K562 (cell line): ENCODE data around the gene FOXE1. TPM values are rescaled to one million over a fixed set of nuclear protein-coding genes. Genes with fewer than 3 reads are reported as not detected.

Source experiments
- ATAC-seq: fragments of 200-7000 bp; cut with Tn5 transposase; 3 replicates; pipeline ENCODE4 v1.9.1; 2020; ENCODE audit warnings: moderate library complexity
- BruUV-seq: library from RNA; stranded (reverse); fragments of 400-500 nt; replicated peaks from 2 replicates; lab custom pipeline; 2021; lab: Mats Ljungman, UMichigan
- CTCF ChIA-PET: fragments of 300-600 bp; formaldehyde crosslinking; extraction: SDS; loops from one replicate; lab custom pipeline; 2021; ENCODE audit warnings: low intra/inter-chr PET ratio; lab: Yijun Ruan, JAX
- POLR2A ChIA-PET: fragments of 300-600, 350-650 bp; sonication (Branson Sonifier 250); formaldehyde crosslinking; extraction: SDS; loops from one replicate; lab custom pipeline; 2021; ENCODE audit warnings: antibody characterized with exemption, inconsistent platforms; lab: Yijun Ruan, JAX
- DNase-seq, 4 experiments: peaks; one replicate each; pipeline versions ENCODE4 v3.0.0 to v3.0.0-alpha.2; 2011 to 2018; ENCODE audit warnings: low spot score in 3 of 4, mixed read lengths in 3 of 4; ENCODE audit errors: extremely low read depth in 1 of 4
- FAIRE-seq: peaks from 2 replicates; lab custom pipeline; 2011; peaks lifted over from hg19 to GRCh38; lab: Jason Lieb, UNC
- H2AFZ ChIP-seq: 2 replicates; pipeline ENCODE4 v1.6.0; 2011; ENCODE audit warnings: low read depth, low read length, control low read depth, inconsistent platforms
- H3K27ac ChIP-seq: fragments of 200-600 bp; 3 replicates; pipeline ENCODE4 v1.8.0; 2011; ENCODE audit warnings: low read depth, mild to moderate bottlenecking, control low read depth, inconsistent platforms, low read length, moderate library complexity, mixed read lengths; ENCODE audit errors: extremely low read depth
- H3K27me3 ChIP-seq, 2 experiments: fragments of 300-600 bp in 1 of 2; 2 replicates in 1 of 2; 3 replicates in 1 of 2; pipeline versions ENCODE4 v1.6.0 to v1.8.0; 2011; ENCODE audit warnings: inconsistent platforms in 2 of 2, low read length in 2 of 2, mild to moderate bottlenecking in 1 of 2, mixed read lengths in 1 of 2, moderate library complexity in 1 of 2; ENCODE audit not compliant: control insufficient read depth in 2 of 2, insufficient read depth in 2 of 2
- H3K36me3 ChIP-seq: fragments of 300-600 bp; 3 replicates; pipeline ENCODE4 v1.8.0; 2011; ENCODE audit warnings: mild to moderate bottlenecking, low read length, inconsistent platforms; ENCODE audit not compliant: control insufficient read depth, insufficient read depth
- H3K4me1 ChIP-seq, 2 experiments: fragments of 200-600 bp in 1 of 2; replicated peaks in 1 of 2; 2 replicates in 1 of 2; 3 replicates in 1 of 2; pipeline versions ENCODE4 v1.5.1 to v1.8.0; 2011; ENCODE audit warnings: inconsistent platforms in 2 of 2, low read length in 2 of 2, mild to moderate bottlenecking in 1 of 2, mixed read lengths in 1 of 2, moderate library complexity in 1 of 2; ENCODE audit not compliant: control insufficient read depth in 2 of 2, insufficient read depth in 2 of 2
- H3K4me2 ChIP-seq: 2 replicates; pipeline ENCODE4 v1.6.1; 2011; ENCODE audit warnings: low read length, control low read depth, inconsistent platforms, mixed read lengths; ENCODE audit not compliant: insufficient read depth
- H3K4me3 ChIP-seq: fragments of 200-600 bp; sonication (generic), shearing (Covaris generic); 2 replicates; pipeline ENCODE4 v1.5.1; 2016; ENCODE audit warnings: control low read depth, inconsistent platforms
- H3K79me2 ChIP-seq: fragments of 200-600 bp; 3 replicates; pipeline ENCODE4 v1.8.0; 2011; ENCODE audit warnings: low read length, inconsistent platforms; ENCODE audit not compliant: control insufficient read depth, insufficient read depth
- H3K9ac ChIP-seq, 2 experiments: 2 replicates each; pipeline versions ENCODE4 v1.6.0 to v1.6.1; 2011; ENCODE audit warnings: low read depth in 2 of 2, low read length in 2 of 2, control low read depth in 1 of 2, inconsistent platforms in 1 of 2, mild to moderate bottlenecking in 1 of 2, mixed read lengths in 1 of 2; ENCODE audit not compliant: insufficient read depth in 1 of 2
- H3K9me1 ChIP-seq: one replicate; pipeline ENCODE4 v1.6.0; 2011; ENCODE audit warnings: inconsistent platforms, mild to moderate bottlenecking, low read length, moderate library complexity; ENCODE audit not compliant: control insufficient read depth, insufficient read depth
- H3K9me3 ChIP-seq: replicated peaks from 2 replicates; pipeline ENCODE4 v1.5.1; 2011; ENCODE audit warnings: low read depth, low read length, inconsistent platforms; ENCODE audit not compliant: control insufficient read depth, insufficient read depth
- H4K20me1 ChIP-seq: replicated peaks from 2 replicates; pipeline ENCODE4 v1.6.1; 2011; ENCODE audit warnings: low read length, inconsistent platforms, mixed read lengths; ENCODE audit not compliant: control insufficient read depth, insufficient read depth
- CXXC5 ChIP-seq: fragments of 250-450 bp; sonication (Bioruptor Pico); IDR thresholded peaks from 2 replicates; pipeline ENCODE4 v1.8.0; 2022; ENCODE audit warnings: inconsistent platforms, mild to moderate bottlenecking, moderate library complexity
- FOS ChIP-seq: IDR thresholded peaks from 3 replicates; pipeline ENCODE4 v1.6.1; 2011; ENCODE audit not compliant: insufficient read length; ENCODE audit errors: extremely low read depth
- IRF2 ChIP-seq: sonication (generic); formaldehyde crosslinking; IDR thresholded peaks from 2 replicates; pipeline ENCODE4 v1.8.1; 2022; ENCODE audit warnings: mild to moderate bottlenecking, missing genetic modification reagents
- L3MBTL2 ChIP-seq: fragments of 450-650 bp; IDR thresholded peaks from 2 replicates; pipeline ENCODE4 v1.6.1; 2016; ENCODE audit warnings: mild to moderate bottlenecking, moderate library complexity
- NUFIP1 ChIP-seq: fragments of 450-650 bp; IDR thresholded peaks from 2 replicates; pipeline ENCODE4 v1.6.1; 2018; ENCODE audit not compliant: partially characterized antibody
- PRMT5 ChIP-seq: sonication (generic); formaldehyde crosslinking; IDR thresholded peaks from 2 replicates; pipeline ENCODE4 v1.5.0; 2020; ENCODE audit warnings: missing genetic modification reagents
- SREBF2 ChIP-seq: sonication (generic); formaldehyde crosslinking; IDR thresholded peaks from 2 replicates; pipeline ENCODE4 v1.4.0; 2020; ENCODE audit warnings: mild to moderate bottlenecking, missing genetic modification reagents
- ZBED1 ChIP-seq: IDR thresholded peaks from 2 replicates; pipeline ENCODE4 v1.6.1; 2014
- ZFP1 ChIP-seq: fragments of 450-650 bp; formaldehyde crosslinking; IDR thresholded peaks from 2 replicates; pipeline ENCODE4 v1.4.0; 2020; ENCODE audit warnings: mild to moderate bottlenecking, mixed read lengths
- WGBS: fragments of 100-300 bp; shearing (Covaris generic); methylation state at CpG from one replicate; pipeline ENCODE4 v1.1.6; 2016; ENCODE audit warnings: low coverage, mixed read lengths; ENCODE audit not compliant: insufficient coverage; ENCODE audit errors: missing lambda C conversion rate; 5-methylcytosine and 5-hydroxymethylcytosine counted together
- in situ Hi-C: fragments of 300-500 bp; cut with MboI; formaldehyde crosslinking; loops from 4 replicates; pipeline ENCODE4 v1.15.0; 2018; ENCODE audit warnings: inconsistent platforms, mixed read lengths
- intact Hi-C: fragments of 100-400 bp; cut with micrococcal nuclease; formaldehyde crosslinking; loops from 2 replicates; pipeline ENCODE4 v1.14.2; 2022
- polyA plus RNA-seq, 8 experiments: library from polyadenylated mRNA; depleted of rRNA in 4 of 8; stranded (reverse) in 5 of 8; unstranded in 3 of 8; fragments of >200 nt; fragmentation: Nextera tagmentation in 2 of 8; fragmentation: Illumina TruSeq in 1 of 8; extraction: Ambion mirVana in 2 of 8; extraction: Trizol in 1 of 8; gene quantifications; 2 replicates each; pipeline versions ENCODE4 v1.2.1 to v1.2.3, GENCODE V29; 2011 to 2014; ENCODE audit warnings: inconsistent platforms in 1 of 8, missing spikeins in 1 of 8
- total RNA-seq, 7 experiments: library from RNA; depleted of rRNA in 6 of 7; stranded (reverse); fragments of >200 nt in 6 of 7; fragmentation: Illumina TruSeq in 2 of 7; extraction: Trizol in 2 of 7; gene quantifications; 2 replicates each; pipeline versions ENCODE4 v1.2.1 to v1.2.3, GENCODE V29; 2011 to 2021; ENCODE audit warnings: low replicate concordance in 1 of 7
- TF ChIP-seq, protein P1 (sequence below): fragments of 450-650 bp; IDR thresholded peaks from 2 replicates; pipeline ENCODE4 v1.6.1; 2016
- TF ChIP-seq, protein P2 (sequence below): sonication (generic); formaldehyde crosslinking; IDR thresholded peaks from 2 replicates; pipeline ENCODE4 v1.8.0; 2022; ENCODE audit warnings: mild to moderate bottlenecking, missing genetic modification reagents
- TF ChIP-seq, protein P3 (sequence below): sonication (generic); formaldehyde crosslinking; IDR thresholded peaks from 2 replicates; pipeline ENCODE4 v1.8.0; 2022; ENCODE audit warnings: missing genetic modification reagents, mild to moderate bottlenecking, borderline replicate concordance
- TF ChIP-seq, protein P4 (sequence below): fragments of 250-450 bp; sonication (Bioruptor Pico); IDR thresholded peaks from 2 replicates; pipeline ENCODE4 v1.5.0; 2020; ENCODE audit warnings: mild to moderate bottlenecking

Gene FOXE1
- total and polyA plus RNA-seq, 9 of the 15 experiments (the other 6 are each of a cell fraction or from before 2014, with no cell fraction given), result not detected

DNA sequence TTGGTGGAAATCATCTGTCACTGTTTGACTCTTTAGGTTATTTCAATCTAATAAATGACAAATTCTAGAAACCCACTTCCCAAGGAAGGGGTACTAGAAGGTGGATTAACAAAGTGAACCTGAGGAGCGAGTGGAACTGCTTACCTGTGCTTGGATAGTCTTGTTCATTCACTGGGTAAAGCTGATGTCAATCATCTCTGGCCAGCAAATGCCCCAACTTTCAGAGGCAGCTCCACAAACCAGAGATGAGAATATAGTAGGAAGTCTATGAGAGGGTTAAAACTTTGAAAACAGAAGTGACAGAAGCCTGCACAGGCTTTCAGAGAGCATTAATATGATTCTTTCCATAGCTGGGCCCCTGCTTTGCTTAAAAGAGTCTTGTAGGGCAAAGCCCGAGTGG, 7.3 kb upstream of the FOXE1 start:
- in situ Hi-C loops (no loop called here), intact Hi-C loops (no loop called here)
- H3K27ac ChIP-seq, result no peak overlapping the region
- ChIA-PET CTCF (no interaction called here), POLR2A (interaction anchor here (0.6 to 0.7 kb wide), 2 partner anchors 12 to 65 kb away, joined by 4 to 5 read pairs; no protein-coding TSS in a partner anchor)
- no peaks in the 10 kb centered on the region for H3K9me3 ChIP-seq
- no peak overlapping the region for H3K4me3 ChIP-seq
- no peak for DNase-seq
- FAIRE-seq, result no peak
- H2AFZ ChIP-seq, result no peak overlapping the region
- H3K27me3 ChIP-seq, result peaks cover 37 to 44% of the 10 kb centered on the region in 2 experiments
- ATAC-seq, result no peak; the same call in 2 of the 3 replicates
- no peak overlapping the region for H3K9ac ChIP-seq
- TF ChIP-seq, protein P1, sequence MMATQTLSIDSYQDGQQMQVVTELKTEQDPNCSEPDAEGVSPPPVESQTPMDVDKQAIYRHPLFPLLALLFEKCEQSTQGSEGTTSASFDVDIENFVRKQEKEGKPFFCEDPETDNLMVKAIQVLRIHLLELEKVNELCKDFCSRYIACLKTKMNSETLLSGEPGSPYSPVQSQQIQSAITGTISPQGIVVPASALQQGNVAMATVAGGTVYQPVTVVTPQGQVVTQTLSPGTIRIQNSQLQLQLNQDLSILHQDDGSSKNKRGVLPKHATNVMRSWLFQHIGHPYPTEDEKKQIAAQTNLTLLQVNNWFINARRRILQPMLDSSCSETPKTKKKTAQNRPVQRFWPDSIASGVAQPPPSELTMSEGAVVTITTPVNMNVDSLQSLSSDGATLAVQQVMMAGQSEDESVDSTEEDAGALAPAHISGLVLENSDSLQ, result peak; percentile 70
- no peak for TF ChIP-seq FOS
- H3K79me2 ChIP-seq, result no peaks in the 10 kb centered on the region
- peaks cover 0 to 7% of the 10 kb centered on the region in 2 experiments; a peak in 2 of 5 replicates for H3K4me1 ChIP-seq
- no peak overlapping the region for H3K4me2 ChIP-seq
- H3K36me3 ChIP-seq, result no peaks in the 10 kb centered on the region
- 0% methylated on average over 2 of the region's 2 CpGs for WGBS
- H3K9me1 ChIP-seq, result no peaks in the 10 kb centered on the region
- no TSS peak for BruUV-seq
- no peaks in the 10 kb centered on the region for H4K20me1 ChIP-seq

DNA sequence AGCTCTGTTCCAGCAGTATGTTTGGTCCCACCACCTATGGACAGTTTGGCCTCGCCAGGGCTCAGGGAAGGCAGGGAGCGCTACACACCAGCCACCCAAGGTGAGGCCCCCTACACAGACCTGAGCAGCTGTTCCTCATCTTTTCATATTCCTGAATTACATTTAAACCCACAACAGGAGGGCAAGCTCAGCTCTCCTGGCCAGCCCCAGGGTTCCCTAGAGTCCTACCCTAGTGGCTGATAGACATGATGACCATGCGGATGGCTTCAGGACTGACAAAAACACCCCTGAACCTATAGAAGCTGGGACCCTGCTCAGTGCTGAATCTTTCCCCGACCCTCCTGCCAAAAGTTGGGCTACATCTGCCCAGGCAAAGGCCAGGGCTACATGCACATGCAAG, 6.7 kb upstream of the FOXE1 start:
- FAIRE-seq, result no peak
- 0% methylated on average over 4 of the region's 4 CpGs for WGBS
- no TSS peak for BruUV-seq
- no peak for TF ChIP-seq L3MBTL2
- TF ChIP-seq ZBED1, result no peak
- TF ChIP-seq, protein P2, sequence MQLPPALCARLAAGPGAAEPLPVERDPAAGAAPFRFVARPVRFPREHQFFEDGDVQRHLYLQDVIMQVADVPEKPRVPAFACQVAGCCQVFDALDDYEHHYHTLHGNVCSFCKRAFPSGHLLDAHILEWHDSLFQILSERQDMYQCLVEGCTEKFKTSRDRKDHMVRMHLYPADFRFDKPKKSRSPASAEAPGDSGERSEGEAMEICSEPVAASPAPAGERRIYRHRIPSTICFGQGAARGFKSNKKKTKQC (CRISPR knock-in tag), result no peak
- TF ChIP-seq, protein P3, sequence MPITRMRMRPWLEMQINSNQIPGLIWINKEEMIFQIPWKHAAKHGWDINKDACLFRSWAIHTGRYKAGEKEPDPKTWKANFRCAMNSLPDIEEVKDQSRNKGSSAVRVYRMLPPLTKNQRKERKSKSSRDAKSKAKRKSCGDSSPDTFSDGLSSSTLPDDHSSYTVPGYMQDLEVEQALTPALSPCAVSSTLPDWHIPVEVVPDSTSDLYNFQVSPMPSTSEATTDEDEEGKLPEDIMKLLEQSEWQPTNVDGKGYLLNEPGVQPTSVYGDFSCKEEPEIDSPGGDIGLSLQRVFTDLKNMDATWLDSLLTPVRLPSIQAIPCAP, result no peak
- no peak for TF ChIP-seq SREBF2 (CRISPR knock-in tag)
- no peak for TF ChIP-seq NUFIP1
- no peak for TF ChIP-seq PRMT5
- TF ChIP-seq, protein P4, sequence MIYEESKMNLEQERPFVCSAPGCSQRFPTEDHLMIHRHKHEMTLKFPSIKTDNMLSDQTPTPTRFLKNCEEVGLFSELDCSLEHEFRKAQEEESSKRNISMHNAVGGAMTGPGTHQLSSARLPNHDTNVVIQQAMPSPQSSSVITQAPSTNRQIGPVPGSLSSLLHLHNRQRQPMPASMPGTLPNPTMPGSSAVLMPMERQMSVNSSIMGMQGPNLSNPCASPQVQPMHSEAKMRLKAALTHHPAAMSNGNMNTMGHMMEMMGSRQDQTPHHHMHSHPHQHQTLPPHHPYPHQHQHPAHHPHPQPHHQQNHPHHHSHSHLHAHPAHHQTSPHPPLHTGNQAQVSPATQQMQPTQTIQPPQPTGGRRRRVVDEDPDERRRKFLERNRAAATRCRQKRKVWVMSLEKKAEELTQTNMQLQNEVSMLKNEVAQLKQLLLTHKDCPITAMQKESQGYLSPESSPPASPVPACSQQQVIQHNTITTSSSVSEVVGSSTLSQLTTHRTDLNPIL (CRISPR knock-in tag), result no peak
- TF ChIP-seq ZFP1 (CRISPR knock-in tag), result no peak
- TF ChIP-seq IRF2, result no peak
- TF ChIP-seq CXXC5, result no peak

More for the DNA sequence above, 6.7 kb upstream of the FOXE1 start:
- POLR2A ChIA-PET, result interaction anchor here (0.6 to 1.0 kb wide), 2 partner anchors 29 to 65 kb away, joined by 3 to 5 read pairs; no protein-coding TSS in a partner anchor
- no peaks in the 10 kb centered on the region for H4K20me1 ChIP-seq
- H3K4me3 ChIP-seq, result no peak overlapping the region
- H3K9ac ChIP-seq, result no peak overlapping the region
- in situ Hi-C loops, result no loop called here
- no peak overlapping the region for H3K27ac ChIP-seq
- ATAC-seq, result peak; percentile 46; the same call in 2 of the 3 replicates
- no peak overlapping the region for H3K4me2 ChIP-seq
- CTCF ChIA-PET, result no interaction called here
- H3K79me2 ChIP-seq, result no peaks in the 10 kb centered on the region
- peaks cover 0 to 7% of the 10 kb centered on the region in 2 experiments; a peak in 2 of 5 replicates for H3K4me1 ChIP-seq
- H2AFZ ChIP-seq, result no peak overlapping the region
- intact Hi-C loops, result no loop called here
- H3K27me3 ChIP-seq, result peaks cover 42 to 48% of the 10 kb centered on the region in 2 experiments
- peak in 1 of 4 experiments; percentile 4 for DNase-seq
- H3K9me3 ChIP-seq, result no peaks in the 10 kb centered on the region
- H3K9me1 ChIP-seq, result no peaks in the 10 kb centered on the region
- no peaks in the 10 kb centered on the region for H3K36me3 ChIP-seq
